HCT116 (cell line): ENCODE measurements around the gene PTGER3. TPM values are rescaled to one million over a fixed set of nuclear protein-coding genes. Genes with fewer than 3 reads are reported as not detected.

ENCODE experiments used
- ATAC-seq: fragments of 200-7000 bp; cut with Tn5 transposase; 2 replicates; pipeline ENCODE4 v1.9.1; 2020; ENCODE audit warnings: mild to moderate bottlenecking, moderate library complexity
- BruUV-seq: library from RNA; stranded (reverse); fragments of 400-500 nt; replicated peaks from 2 replicates; lab custom pipeline; 2021; lab: Mats Ljungman, UMichigan
- CTCF ChIA-PET: fragments of 300-600 bp; sonication (Branson Sonifier 250); formaldehyde crosslinking; loops from one replicate; lab custom pipeline; 2021; ENCODE audit warnings: antibody characterized with exemption; lab: Charles Lee
- POLR2A ChIA-PET: fragments of 300-600, 350-600 bp; sonication (Branson Sonifier 250); formaldehyde crosslinking; loops from one replicate; lab custom pipeline; 2021; ENCODE audit warnings: antibody characterized with exemption; lab: Charles Lee
- RAD21 ChIA-PET, 2 experiments: fragments of 300-600 bp; sonication (Branson Sonifier 250); formaldehyde crosslinking; loops; one replicate each; lab custom pipeline; 2023; ENCODE audit warnings: low total read pairs in 2 of 2; ENCODE audit not compliant: uncharacterized antibody in 2 of 2, unreplicated experiment in 2 of 2, low non-redundant PET in 1 of 2; lab: Charles Lee
- DNase-seq: peaks from one replicate; pipeline ENCODE4 v3.0.0-alpha.2; 2010; ENCODE audit warnings: low read depth, low spot score
- H2AFZ ChIP-seq: fragments of 200-600 bp; shearing (Covaris generic), sonication (generic); 2 replicates; pipeline ENCODE4 v1.6.1; 2017; ENCODE audit warnings: low read depth, mixed run types, mixed read lengths, antibody characterized with exemption, low read length; ENCODE audit not compliant: poor library complexity, severe bottlenecking
- H3K27ac ChIP-seq: 2 replicates; pipeline ENCODE4 v1.5.1; 2012; ENCODE audit warnings: low read depth, low read length
- H3K27me3 ChIP-seq: fragments of 200-600 bp; sonication (generic); 2 replicates; pipeline ENCODE4 v1.6.1; 2016; ENCODE audit warnings: mixed run types, low read length, mixed read lengths; ENCODE audit not compliant: insufficient read depth
- H3K36me3 ChIP-seq, 2 experiments: fragments of 200-500 bp in 1 of 2; fragments of 200-600 bp in 1 of 2; sonication (Bioruptor generic) in 1 of 2; sonication (generic) in 1 of 2; 2 replicates each; pipeline versions ENCODE4 v1.5.1 to v1.6.1; 2014 to 2016; ENCODE audit warnings: low read length in 2 of 2, inconsistent platforms in 1 of 2, mixed read lengths in 1 of 2, mixed run types in 1 of 2; ENCODE audit not compliant: insufficient read depth in 2 of 2, control insufficient read depth in 1 of 2
- H3K4me1 ChIP-seq, 2 experiments: fragments of 200-600 bp in 1 of 2; sonication (generic) in 1 of 2; 2 replicates each; pipeline versions ENCODE4 v1.5.1 to v1.6.1; 2012 to 2017; ENCODE audit warnings: low read length in 2 of 2, inconsistent platforms in 1 of 2, mild to moderate bottlenecking in 1 of 2, mixed read lengths in 1 of 2, mixed run types in 1 of 2, moderate library complexity in 1 of 2; ENCODE audit not compliant: insufficient read depth in 2 of 2, control insufficient read depth in 1 of 2
- H3K4me2 ChIP-seq: fragments of 200-600 bp; sonication (generic); 2 replicates; pipeline ENCODE4 v1.6.1; 2017; ENCODE audit warnings: mixed run types, low read length, mixed read lengths
- H3K4me3 ChIP-seq, 2 experiments: fragments of 200-600 bp in 1 of 2; sonication (generic) in 1 of 2; replicated peaks in 1 of 2; 2 replicates each; pipeline ENCODE4 v1.5.1; 2011 to 2016; ENCODE audit warnings: low read length in 2 of 2, control low read depth in 1 of 2, low read depth in 1 of 2, mild to moderate bottlenecking in 1 of 2, mixed read lengths in 1 of 2, mixed run types in 1 of 2
- H3K79me2 ChIP-seq: fragments of 200-600 bp; sonication (generic); 2 replicates; pipeline ENCODE4 v1.6.1; 2017; ENCODE audit warnings: mild to moderate bottlenecking, mixed run types, low read length, moderate library complexity, mixed read lengths; ENCODE audit not compliant: insufficient read depth
- H3K9ac ChIP-seq: fragments of 200-600 bp; sonication (generic); 2 replicates; pipeline ENCODE4 v1.6.1; 2016; ENCODE audit warnings: low read length, mixed read lengths
- H3K9me2 ChIP-seq: fragments of 200-600 bp; sonication (generic), shearing (Covaris generic); 2 replicates; pipeline ENCODE4 v1.6.1; 2017; ENCODE audit warnings: mixed run types, mild to moderate bottlenecking, moderate library complexity; ENCODE audit not compliant: insufficient read depth
- H3K9me3 ChIP-seq, 2 experiments: fragments of 200-500 bp in 1 of 2; fragments of 200-600 bp in 1 of 2; sonication (Bioruptor generic) in 1 of 2; sonication (generic) in 1 of 2; 2 replicates each; pipeline ENCODE4 v1.6.1; 2014 to 2017; ENCODE audit warnings: low read length in 2 of 2, mixed read lengths in 2 of 2, inconsistent platforms in 1 of 2, low read depth in 1 of 2, mild to moderate bottlenecking in 1 of 2, mixed run types in 1 of 2, moderate library complexity in 1 of 2; ENCODE audit not compliant: control insufficient read depth in 1 of 2, insufficient read depth in 1 of 2
- H4K20me1 ChIP-seq: fragments of 200-600 bp; sonication (generic), shearing (Covaris generic); 2 replicates; pipeline ENCODE4 v1.6.1; 2017; ENCODE audit warnings: mixed run types, mild to moderate bottlenecking, moderate library complexity; ENCODE audit not compliant: insufficient read depth
- CBX3 ChIP-seq: IDR thresholded peaks from 2 replicates; pipeline ENCODE4 v1.6.1; 2012; ENCODE audit warnings: low read depth
- CEBPB ChIP-seq: IDR thresholded peaks from 2 replicates; pipeline ENCODE4 v1.6.1; 2012; ENCODE audit warnings: low read depth
- EGR1 ChIP-seq: IDR thresholded peaks from 2 replicates; pipeline ENCODE4 v1.6.1; 2012; ENCODE audit warnings: low read depth
- ELF1 ChIP-seq: IDR thresholded peaks from 2 replicates; pipeline ENCODE4 v1.6.1; 2012; ENCODE audit warnings: low read depth, borderline replicate concordance
- EZH2 ChIP-seq: fragments of 200-600 bp; sonication (generic); IDR thresholded peaks from 2 replicates; pipeline ENCODE4 v1.6.1; 2017; ENCODE audit warnings: antibody characterized with exemption, mixed run types
- EZH2phosphoT487 ChIP-seq: fragments of 200-600 bp; IDR thresholded peaks from 2 replicates; pipeline ENCODE4 v1.6.1; 2018; ENCODE audit warnings: antibody characterized with exemption, borderline replicate concordance
- FOSL1 ChIP-seq: IDR thresholded peaks from 2 replicates; pipeline ENCODE4 v1.6.1; 2012; ENCODE audit warnings: low read depth
- JUND ChIP-seq: IDR thresholded peaks from 2 replicates; pipeline ENCODE4 v1.6.1; 2012
- MAX ChIP-seq: IDR thresholded peaks from 2 replicates; pipeline ENCODE4 v1.6.1; 2012
- POLR2A ChIP-seq: IDR thresholded peaks from 2 replicates; pipeline ENCODE4 v1.7.0; 2011; ENCODE audit warnings: borderline replicate concordance; ENCODE audit not compliant: insufficient read depth, insufficient read length; ENCODE audit errors: extremely low read depth
- POLR2AphosphoS5 ChIP-seq: IDR thresholded peaks from 2 replicates; pipeline ENCODE4 v1.6.1; 2011; ENCODE audit warnings: mild to moderate bottlenecking, low read depth, low read length, moderate library complexity
- SIN3A ChIP-seq: IDR thresholded peaks from 2 replicates; pipeline ENCODE4 v1.6.1; 2012; ENCODE audit warnings: low read depth
- SP1 ChIP-seq: IDR thresholded peaks from 2 replicates; pipeline ENCODE4 v1.6.1; 2012; ENCODE audit warnings: low read depth
- SRF ChIP-seq: IDR thresholded peaks from 2 replicates; pipeline ENCODE4 v1.6.1; 2012; ENCODE audit warnings: low read depth
- TCF7L2 ChIP-seq: IDR thresholded peaks from 2 replicates; pipeline ENCODE4 v1.7.0; 2011; ENCODE audit warnings: borderline replicate concordance, inconsistent platforms; ENCODE audit not compliant: insufficient read depth, insufficient read length; ENCODE audit errors: extremely low read depth
- YY1 ChIP-seq: IDR thresholded peaks from 2 replicates; pipeline ENCODE4 v1.6.1; 2011; ENCODE audit warnings: low read length, low read depth, moderate library complexity, mild to moderate bottlenecking; ENCODE audit not compliant: insufficient replicate concordance; ENCODE audit errors: extremely low read depth
- ZFX ChIP-seq: fragments of 450-650 bp; IDR thresholded peaks from 2 replicates; pipeline ENCODE4 v1.6.1; 2017
- ZNF274 ChIP-seq: fragments of 200-500 bp; sonication (Bioruptor generic); IDR thresholded peaks from 2 replicates; pipeline ENCODE4 v1.6.1; 2014; ENCODE audit warnings: mild to moderate bottlenecking, low read depth, low read length, inconsistent platforms
- intact Hi-C: fragments of 100-400 bp; cut with micrococcal nuclease; formaldehyde crosslinking; loops from 2 replicates; pipeline ENCODE4 v1.10.0; 2022
- total RNA-seq: library from RNA; stranded (reverse); gene quantifications from one replicate; pipeline ENCODE4 v1.2.1, GENCODE V29; 2021; ENCODE audit not compliant: unreplicated experiment
- TF ChIP-seq, protein P1 (sequence below): IDR thresholded peaks from 2 replicates; pipeline ENCODE4 v1.6.1; 2011; ENCODE audit warnings: mild to moderate bottlenecking, low read length, moderate library complexity; ENCODE audit not compliant: insufficient replicate concordance; ENCODE audit errors: extremely low read depth
- TF ChIP-seq, protein P2 (sequence below), 3 experiments: fragments of 200-600 bp in 1 of 3; sonication (generic) in 1 of 3; IDR thresholded peaks in 2 of 3; conservative IDR thresholded peaks in 1 of 3; 2 replicates each; pipeline ENCODE4 v1.5.1; 2012 to 2017; ENCODE audit warnings: low read depth in 2 of 3, low read length in 2 of 3, antibody characterized with exemption in 1 of 3, borderline replicate concordance in 1 of 3, control low read depth in 1 of 3, mild to moderate bottlenecking in 1 of 3, mixed read lengths in 1 of 3, mixed run types in 1 of 3, moderate library complexity in 1 of 3; ENCODE audit not compliant: insufficient read depth in 1 of 3

The PTGER3 gene
- total RNA-seq, 1 experiment from 2014 or later: 0.05 TPM

DNA sequence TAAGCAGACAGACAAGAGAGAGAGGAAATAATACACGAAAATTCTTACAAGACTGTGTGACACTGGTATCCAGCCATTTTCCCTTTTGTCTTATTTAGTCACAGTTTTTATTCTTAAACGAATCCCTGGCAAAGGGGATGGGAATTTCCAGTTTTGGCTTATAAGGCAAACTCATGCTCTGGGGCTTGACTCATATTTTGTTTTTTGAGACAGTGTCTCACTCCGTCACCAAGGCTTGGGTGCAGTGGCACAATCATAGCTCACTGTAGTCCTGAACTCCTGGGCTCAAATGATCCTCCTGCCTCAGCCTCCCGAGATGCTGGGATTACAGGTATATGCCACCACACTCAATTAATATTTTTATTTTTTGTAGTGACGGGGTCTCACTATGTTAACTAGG, 31.9 kb downstream of the PTGER3 start (continued):
- no peak for TF ChIP-seq EZH2

DNA sequence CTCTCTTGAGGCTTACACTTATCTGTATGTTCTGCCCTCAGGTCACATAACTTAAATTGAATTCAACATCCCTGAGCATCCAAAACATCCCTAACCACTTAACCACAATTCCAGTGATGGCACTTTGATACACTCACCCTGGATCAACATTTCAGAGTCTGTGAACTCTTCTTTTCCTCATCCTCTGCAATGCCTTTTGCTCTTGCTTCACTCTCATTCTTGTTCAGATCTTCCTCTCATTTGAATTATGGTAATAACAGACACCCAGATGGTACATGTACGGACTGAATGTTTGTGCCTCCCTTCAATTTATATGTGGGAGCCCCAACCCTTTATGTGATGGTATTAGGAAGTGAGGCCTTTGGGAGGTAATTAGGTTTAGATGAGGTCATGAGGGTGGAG, 33.4 kb downstream of the PTGER3 start:
- H3K4me2 ChIP-seq: no peak overlapping the region
- intact Hi-C loops: no loop called here
- peaks cover 18% of the 10 kb centered on the region for H3K27me3 ChIP-seq
- H3K4me1 ChIP-seq: no peaks in the 10 kb centered on the region
- no peak overlapping the region for H3K9ac ChIP-seq
- no TSS peak for BruUV-seq
- no peak for TF ChIP-seq EGR1
- no peak for TF ChIP-seq SIN3A
- no peak for TF ChIP-seq SRF
- TF ChIP-seq ELF1: no peak
- no peak for TF ChIP-seq MAX
- no peak for TF ChIP-seq EZH2
- no peak for TF ChIP-seq FOSL1
- TF ChIP-seq POLR2A: no peak
- TF ChIP-seq JUND: no peak
- TF ChIP-seq, protein P1, sequence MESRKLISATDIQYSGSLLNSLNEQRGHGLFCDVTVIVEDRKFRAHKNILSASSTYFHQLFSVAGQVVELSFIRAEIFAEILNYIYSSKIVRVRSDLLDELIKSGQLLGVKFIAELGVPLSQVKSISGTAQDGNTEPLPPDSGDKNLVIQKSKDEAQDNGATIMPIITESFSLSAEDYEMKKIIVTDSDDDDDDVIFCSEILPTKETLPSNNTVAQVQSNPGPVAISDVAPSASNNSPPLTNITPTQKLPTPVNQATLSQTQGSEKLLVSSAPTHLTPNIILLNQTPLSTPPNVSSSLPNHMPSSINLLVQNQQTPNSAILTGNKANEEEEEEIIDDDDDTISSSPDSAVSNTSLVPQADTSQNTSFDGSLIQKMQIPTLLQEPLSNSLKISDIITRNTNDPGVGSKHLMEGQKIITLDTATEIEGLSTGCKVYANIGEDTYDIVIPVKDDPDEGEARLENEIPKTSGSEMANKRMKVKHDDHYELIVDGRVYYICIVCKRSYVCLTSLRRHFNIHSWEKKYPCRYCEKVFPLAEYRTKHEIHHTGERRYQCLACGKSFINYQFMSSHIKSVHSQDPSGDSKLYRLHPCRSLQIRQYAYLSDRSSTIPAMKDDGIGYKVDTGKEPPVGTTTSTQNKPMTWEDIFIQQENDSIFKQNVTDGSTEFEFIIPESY: no peak
- no peak for TF ChIP-seq SP1
- no peak for TF ChIP-seq ZNF274
- TF ChIP-seq ZFX: no peak
- TF ChIP-seq, protein P2, sequence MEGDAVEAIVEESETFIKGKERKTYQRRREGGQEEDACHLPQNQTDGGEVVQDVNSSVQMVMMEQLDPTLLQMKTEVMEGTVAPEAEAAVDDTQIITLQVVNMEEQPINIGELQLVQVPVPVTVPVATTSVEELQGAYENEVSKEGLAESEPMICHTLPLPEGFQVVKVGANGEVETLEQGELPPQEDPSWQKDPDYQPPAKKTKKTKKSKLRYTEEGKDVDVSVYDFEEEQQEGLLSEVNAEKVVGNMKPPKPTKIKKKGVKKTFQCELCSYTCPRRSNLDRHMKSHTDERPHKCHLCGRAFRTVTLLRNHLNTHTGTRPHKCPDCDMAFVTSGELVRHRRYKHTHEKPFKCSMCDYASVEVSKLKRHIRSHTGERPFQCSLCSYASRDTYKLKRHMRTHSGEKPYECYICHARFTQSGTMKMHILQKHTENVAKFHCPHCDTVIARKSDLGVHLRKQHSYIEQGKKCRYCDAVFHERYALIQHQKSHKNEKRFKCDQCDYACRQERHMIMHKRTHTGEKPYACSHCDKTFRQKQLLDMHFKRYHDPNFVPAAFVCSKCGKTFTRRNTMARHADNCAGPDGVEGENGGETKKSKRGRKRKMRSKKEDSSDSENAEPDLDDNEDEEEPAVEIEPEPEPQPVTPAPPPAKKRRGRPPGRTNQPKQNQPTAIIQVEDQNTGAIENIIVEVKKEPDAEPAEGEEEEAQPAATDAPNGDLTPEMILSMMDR (IDR thresholded peaks at IDR 0.05 in 2 of 3, conservative IDR thresholded peaks at IDR 0.05 in 1 of 3; ENCODE audit: borderline replicate concordance in 1 of 3, insufficient read depth in 1 of 3, low read depth in 2 of 3, low read length in 2 of 3): no peak
- TF ChIP-seq TCF7L2: no peak
- TF ChIP-seq POLR2AphosphoS5: no peak
- TF ChIP-seq EZH2phosphoT487: no peak
- TF ChIP-seq CBX3: no peak
- no peak for TF ChIP-seq CEBPB
- no peak for TF ChIP-seq YY1
- H2AFZ ChIP-seq: no peak overlapping the region
- H3K9me3 ChIP-seq: no peaks in the 10 kb centered on the region
- H3K27ac ChIP-seq: no peak overlapping the region
- H3K4me3 ChIP-seq: no peak overlapping the region
- DNase-seq: no peak
- ChIA-PET RAD21 (no interaction called here), CTCF (no interaction called here), POLR2A (no interaction called here)
- no peak for ATAC-seq
- no peaks in the 10 kb centered on the region; the same call in 1 of the 2 replicates for H4K20me1 ChIP-seq
- no peaks in the 10 kb centered on the region for H3K36me3 ChIP-seq
- H3K9me2 ChIP-seq: no peaks in the 10 kb centered on the region
- H3K79me2 ChIP-seq: no peaks in the 10 kb centered on the region
